Measurements from ENCODE around the gene BMERB1. TPM values are rescaled to one million over a fixed set of nuclear protein-coding genes. Genes with fewer than 3 reads are reported as not detected.
A peak's percentile ranks its signal among the peaks of the same experiment; 100 is the strongest.
"Not testable (repeated sequence)": the region's sequence is repeated elsewhere in the genome, so short reads cannot be mapped to it uniquely, and the experiment has no call there.

The BMERB1 gene
- total and polyA plus RNA-seq, 9 of the 15 experiments (the other 6 are each of a cell fraction or from before 2014, with no cell fraction given), result 0.29 to 2.9 (median 0.94) TPM

GRCh38 chr16:15466886-15467781 is 32.7 kb downstream of the BMERB1 start (continued):
- TF ChIP-seq REST (IDR thresholded peaks at IDR 0.05; ENCODE audit: borderline replicate concordance) (peak; percentile 33; the same call in 1 of the 2 replicates), REST (CRISPR knock-in tag; IDR thresholded peaks at IDR 0.05; ENCODE audit: low read depth) (no peak), SPI1 (IDR thresholded peaks at IDR 0.05; ENCODE audit: borderline replicate concordance, low read depth, low read length) (no peak), BCOR (IDR thresholded peaks at IDR 0.05) (peak; percentile 60), SMARCA5 (IDR thresholded peaks at IDR 0.05) (no peak), ARID3A (IDR thresholded peaks at IDR 0.05; ENCODE audit: borderline replicate concordance, low read depth, low read length) (peak; percentile 66; the same call in 1 of the 2 replicates), KDM2B (CRISPR knock-in tag; IDR thresholded peaks at IDR 0.05) (no peak), KDM1A (IDR thresholded peaks at IDR 0.05) (peak in 1 of 2 experiments; percentile 41; a peak in 1 of 4 replicates)

GRCh38 chr16:15476971-15477370 is 42.6 kb downstream of the BMERB1 start:
- 21% methylated on average over 4 of the region's 4 CpGs for WGBS (ENCODE audit: insufficient coverage, low coverage, missing lambda C conversion rate)
- BruUV-seq (replicated peaks); ATAC-seq; DNase-seq (ENCODE audit: extremely low read depth in 1 of 4, low spot score in 3 of 4); H3K4me1 ChIP-seq (replicated peaks in 1 of 2; ENCODE audit: control insufficient read depth in 2 of 2, insufficient read depth in 2 of 2, low read length in 2 of 2); H3K27ac ChIP-seq (ENCODE audit: extremely low read depth, low read depth, low read length); POLR2A ChIA-PET; in situ Hi-C loops (cut with MboI); H2AFZ ChIP-seq (ENCODE audit: low read depth, low read length); H4K20me1 ChIP-seq (replicated peaks; ENCODE audit: control insufficient read depth, insufficient read depth, low read length); H3K27me3 ChIP-seq (ENCODE audit: control insufficient read depth in 2 of 2, insufficient read depth in 2 of 2, low read length in 2 of 2); FAIRE-seq; H3K36me3 ChIP-seq (ENCODE audit: control insufficient read depth, insufficient read depth, low read length); H3K9me3 ChIP-seq (replicated peaks; ENCODE audit: control insufficient read depth, insufficient read depth, low read depth, low read length); H3K9ac ChIP-seq (ENCODE audit: insufficient read depth in 1 of 2, low read depth in 2 of 2, low read length in 2 of 2); CTCF ChIA-PET (ENCODE audit: low intra/inter-chr PET ratio); H3K9me1 ChIP-seq (ENCODE audit: control insufficient read depth, insufficient read depth, low read length); intact Hi-C loops (cut with micrococcal nuclease); H3K4me3 ChIP-seq; H3K79me2 ChIP-seq (ENCODE audit: control insufficient read depth, insufficient read depth, low read length); H3K4me2 ChIP-seq (ENCODE audit: insufficient read depth, low read length): not testable (repeated sequence)

Measured in K562 (cell line).